HEK293T (cell line): ENCODE measurements around the gene NMNAT2.

Source experiments
- FOXK2 ChIP-seq: fragments of 450-650 bp; IDR thresholded peaks from 2 replicates; pipeline ENCODE4 v1.6.1; 2016; ENCODE audit warnings: mild to moderate bottlenecking
- SP1 ChIP-seq: fragments of 450-650 bp; IDR thresholded peaks from 2 replicates; pipeline ENCODE4 v1.6.1; 2017
- SUZ12 ChIP-seq: fragments of 450-650 bp; IDR thresholded peaks from 2 replicates; pipeline ENCODE4 v1.6.1; 2016; ENCODE audit warnings: mild to moderate bottlenecking
- ZNF384 ChIP-seq: fragments of 450-650 bp; IDR thresholded peaks from 2 replicates; pipeline ENCODE4 v1.6.1; 2016

DNA sequence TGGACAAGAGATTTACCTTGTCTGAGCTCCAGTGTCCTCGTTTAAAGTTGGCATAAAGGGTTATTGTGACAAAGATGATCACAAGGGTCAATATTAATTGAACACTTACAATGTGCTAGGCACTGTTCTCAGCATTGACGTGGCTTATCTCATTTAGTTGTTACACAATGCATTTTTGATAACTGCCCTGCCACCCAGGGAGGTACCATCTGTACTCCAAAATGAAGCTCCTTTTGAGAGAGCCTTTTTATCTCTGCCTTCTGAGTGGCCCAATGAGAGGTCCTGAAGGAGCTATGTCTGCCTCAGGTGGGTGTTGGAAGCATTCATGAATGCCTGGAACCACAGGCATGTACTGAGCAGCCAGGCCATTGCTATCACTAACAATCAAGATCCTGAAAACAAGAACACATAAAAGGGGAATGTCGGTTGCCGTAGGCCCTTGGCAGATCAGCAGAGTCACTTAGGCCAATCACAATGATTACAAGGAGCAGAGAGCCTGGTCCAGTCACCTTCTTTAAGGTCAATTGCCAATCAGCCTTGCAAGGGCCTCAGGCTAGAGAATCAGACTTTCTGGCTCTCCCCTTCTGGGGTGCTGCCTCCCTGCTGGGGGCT, 78.5 kb downstream of the NMNAT2 start:
- TF ChIP-seq ZNF384 (no peak), SP1 (no peak), SUZ12 (no peak), FOXK2 (no peak)
